KMS-11 (cell line): ENCODE measurements around the gene PRDM16.

Source experiments
- H2AFZ ChIP-seq: fragments of 200-600 bp; sonication (generic); 2 replicates; pipeline ENCODE4 v1.6.1; 2016; ENCODE audit warnings: antibody characterized with exemption, mixed run types, low read depth
- H3K27ac ChIP-seq: fragments of 200-600 bp; sonication (generic); 2 replicates; pipeline ENCODE4 v1.6.1; 2016; ENCODE audit warnings: mild to moderate bottlenecking, mixed run types
- H3K27me3 ChIP-seq: fragments of 200-600 bp; sonication (generic); 2 replicates; pipeline ENCODE4 v1.6.1; 2017; ENCODE audit warnings: mild to moderate bottlenecking, low read depth, mixed run types, moderate library complexity; ENCODE audit not compliant: insufficient read depth
- H3K36me3 ChIP-seq: fragments of 200-600 bp; sonication (generic); 2 replicates; pipeline ENCODE4 v1.6.1; 2017; ENCODE audit warnings: mild to moderate bottlenecking, mixed run types; ENCODE audit not compliant: insufficient read depth
- H3K4me1 ChIP-seq: fragments of 200-600 bp; sonication (generic); 2 replicates; pipeline ENCODE4 v1.6.1; 2016; ENCODE audit warnings: mild to moderate bottlenecking, low read depth, mixed run types; ENCODE audit not compliant: poor library complexity, severe bottlenecking
- H3K4me2 ChIP-seq: fragments of 200-600 bp; sonication (generic); 2 replicates; pipeline ENCODE4 v1.7.0; 2016; ENCODE audit warnings: mild to moderate bottlenecking, mixed run types
- H3K4me3 ChIP-seq: fragments of 200-600 bp; sonication (generic); IDR thresholded peaks from 2 replicates; pipeline ENCODE4 v1.6.1; 2017; ENCODE audit warnings: low read depth, low read length, mixed read lengths; ENCODE audit not compliant: insufficient read depth
- H3K79me2 ChIP-seq: fragments of 200-600 bp; sonication (generic); 2 replicates; pipeline ENCODE4 v1.6.1; 2016; ENCODE audit warnings: low read depth, mixed run types; ENCODE audit not compliant: insufficient read depth
- H3K9ac ChIP-seq: fragments of 200-600 bp; sonication (generic); 2 replicates; pipeline ENCODE4 v1.6.1; 2016; ENCODE audit warnings: mild to moderate bottlenecking, mixed run types
- H4K20me1 ChIP-seq: fragments of 200-600 bp; sonication (generic); 2 replicates; pipeline ENCODE4 v1.6.1; 2016; ENCODE audit warnings: mild to moderate bottlenecking, mixed run types; ENCODE audit not compliant: insufficient read depth
- TF ChIP-seq, protein P1 (sequence below): fragments of 200-600 bp; sonication (generic); conservative IDR thresholded peaks from 2 replicates; pipeline ENCODE4 v1.6.1; 2017; ENCODE audit warnings: low read depth, mild to moderate bottlenecking, antibody characterized with exemption, low read length, moderate library complexity, mixed read lengths

Gene PRDM16

DNA sequence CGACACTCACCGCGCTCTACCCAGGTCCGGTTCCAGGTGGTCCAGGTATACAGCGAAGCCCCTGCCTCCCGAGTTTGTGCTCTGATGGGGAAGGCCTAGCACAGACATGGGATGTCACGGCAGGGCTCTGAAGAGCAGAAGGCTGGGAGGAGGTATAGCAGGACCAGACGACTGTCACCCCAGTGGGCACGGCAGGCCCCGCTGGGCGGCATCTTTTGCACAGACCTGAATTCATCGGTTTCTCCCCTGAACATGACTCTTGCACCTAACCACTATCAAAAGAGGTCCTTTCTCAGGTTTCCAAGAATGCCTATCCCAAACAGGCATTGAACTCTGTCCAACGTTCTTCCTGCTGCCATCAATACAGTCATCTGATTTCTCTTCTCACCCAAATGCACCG lies 416.0 kb downstream of the PRDM16 start:
- H3K27ac ChIP-seq = no peak overlapping the region
- H3K36me3 ChIP-seq = no peaks in the 10 kb centered on the region
- no peak overlapping the region for H3K4me3 ChIP-seq
- H3K9ac ChIP-seq = no peak overlapping the region
- H2AFZ ChIP-seq = no peak overlapping the region
- no peaks in the 10 kb centered on the region for H3K79me2 ChIP-seq
- no peaks in the 10 kb centered on the region for H4K20me1 ChIP-seq
- H3K4me2 ChIP-seq = no peak overlapping the region
- H3K4me1 ChIP-seq = no peaks in the 10 kb centered on the region
- H3K27me3 ChIP-seq = peaks cover 85% of the 10 kb centered on the region
- TF ChIP-seq, protein P1, sequence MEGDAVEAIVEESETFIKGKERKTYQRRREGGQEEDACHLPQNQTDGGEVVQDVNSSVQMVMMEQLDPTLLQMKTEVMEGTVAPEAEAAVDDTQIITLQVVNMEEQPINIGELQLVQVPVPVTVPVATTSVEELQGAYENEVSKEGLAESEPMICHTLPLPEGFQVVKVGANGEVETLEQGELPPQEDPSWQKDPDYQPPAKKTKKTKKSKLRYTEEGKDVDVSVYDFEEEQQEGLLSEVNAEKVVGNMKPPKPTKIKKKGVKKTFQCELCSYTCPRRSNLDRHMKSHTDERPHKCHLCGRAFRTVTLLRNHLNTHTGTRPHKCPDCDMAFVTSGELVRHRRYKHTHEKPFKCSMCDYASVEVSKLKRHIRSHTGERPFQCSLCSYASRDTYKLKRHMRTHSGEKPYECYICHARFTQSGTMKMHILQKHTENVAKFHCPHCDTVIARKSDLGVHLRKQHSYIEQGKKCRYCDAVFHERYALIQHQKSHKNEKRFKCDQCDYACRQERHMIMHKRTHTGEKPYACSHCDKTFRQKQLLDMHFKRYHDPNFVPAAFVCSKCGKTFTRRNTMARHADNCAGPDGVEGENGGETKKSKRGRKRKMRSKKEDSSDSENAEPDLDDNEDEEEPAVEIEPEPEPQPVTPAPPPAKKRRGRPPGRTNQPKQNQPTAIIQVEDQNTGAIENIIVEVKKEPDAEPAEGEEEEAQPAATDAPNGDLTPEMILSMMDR = no peak
